Peyer's patch (tissue), 4 donors: ENCODE data around the gene MYH10.
A peak's percentile ranks its signal among the peaks of the same experiment; 100 is the strongest.

Source experiments
- CTCF ChIP-seq, 6 experiments: fragments of 450-650 bp in 4 of 6; fragments of 200-600 bp in 2 of 6; sonication (generic) in 1 of 6; IDR thresholded peaks; one replicate each; pipeline ENCODE4 v1.5.1; 2017 to 2019; ENCODE audit warnings: antibody characterized with exemption in 6 of 6, mild to moderate bottlenecking in 3 of 6, moderate library complexity in 1 of 6
- POLR2A ChIP-seq, 2 donors: fragments of 450-650 bp; IDR thresholded peaks; one replicate each; pipeline ENCODE4 v1.5.1; 2017; ENCODE audit warnings: antibody characterized with exemption in 2 of 2, mild to moderate bottlenecking in 2 of 2, moderate library complexity in 2 of 2

- peak in 3 of 6 experiments; percentile 21 to 52 (median 43) for TF ChIP-seq CTCF (IDR thresholded peaks at IDR 0.05)
- no peak for TF ChIP-seq POLR2A (IDR thresholded peaks at IDR 0.05)
Observed at GRCh38 chr17:8436169-8436843, 194.2 kb downstream of the MYH10 start.
